ENCODE data around the gene DGKI. TPM values are rescaled to one million over a fixed set of nuclear protein-coding genes. Genes with fewer than 3 reads are reported as not detected.

The DGKI gene
- total and polyA plus RNA-seq, 7 donors = under 0.01 to 0.56 (median 0.44) TPM; not detected in 2

DNA sequence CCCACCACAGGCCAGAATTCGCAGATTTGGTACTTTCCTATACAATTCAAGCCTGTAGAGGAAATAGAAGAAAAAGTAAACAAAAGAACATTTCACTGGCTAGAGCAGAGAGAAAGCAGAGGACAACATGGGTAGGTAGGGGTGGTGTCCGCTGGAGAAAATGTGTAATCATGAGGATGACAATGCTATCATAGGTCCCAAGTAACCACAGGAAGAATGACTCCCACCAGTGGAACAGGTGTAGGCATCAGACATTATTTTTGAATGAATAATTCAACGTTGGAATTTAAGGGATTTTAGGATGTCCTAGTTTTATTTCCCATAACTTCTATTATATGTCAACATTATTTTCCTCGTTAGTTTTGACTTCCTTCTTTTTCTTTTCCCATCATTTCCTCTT lies 248.9 kb downstream of the DGKI start:
- Histone ChIP-seq H3K27ac (no peak overlapping the region), H3K4me1 (no peaks in the 10 kb centered on the region), H3K36me3 (ENCODE audit: insufficient read depth in 1 of 2, low read depth in 1 of 2) (no peaks in the 10 kb centered on the region), H3K27me3 (ENCODE audit: insufficient read depth in 3 of 3, low read length in 2 of 3) (no peaks in the 10 kb centered on the region), H3K9me3 (no peaks in the 10 kb centered on the region), H3K4me3 (no peak overlapping the region)
- 64 to 71% (median 70%) methylated on average over 4 of the region's 4 CpGs for WGBS, 3 donors
- ATAC-seq = no peak
- no peak for DNase-seq
- TF ChIP-seq, protein P1, sequence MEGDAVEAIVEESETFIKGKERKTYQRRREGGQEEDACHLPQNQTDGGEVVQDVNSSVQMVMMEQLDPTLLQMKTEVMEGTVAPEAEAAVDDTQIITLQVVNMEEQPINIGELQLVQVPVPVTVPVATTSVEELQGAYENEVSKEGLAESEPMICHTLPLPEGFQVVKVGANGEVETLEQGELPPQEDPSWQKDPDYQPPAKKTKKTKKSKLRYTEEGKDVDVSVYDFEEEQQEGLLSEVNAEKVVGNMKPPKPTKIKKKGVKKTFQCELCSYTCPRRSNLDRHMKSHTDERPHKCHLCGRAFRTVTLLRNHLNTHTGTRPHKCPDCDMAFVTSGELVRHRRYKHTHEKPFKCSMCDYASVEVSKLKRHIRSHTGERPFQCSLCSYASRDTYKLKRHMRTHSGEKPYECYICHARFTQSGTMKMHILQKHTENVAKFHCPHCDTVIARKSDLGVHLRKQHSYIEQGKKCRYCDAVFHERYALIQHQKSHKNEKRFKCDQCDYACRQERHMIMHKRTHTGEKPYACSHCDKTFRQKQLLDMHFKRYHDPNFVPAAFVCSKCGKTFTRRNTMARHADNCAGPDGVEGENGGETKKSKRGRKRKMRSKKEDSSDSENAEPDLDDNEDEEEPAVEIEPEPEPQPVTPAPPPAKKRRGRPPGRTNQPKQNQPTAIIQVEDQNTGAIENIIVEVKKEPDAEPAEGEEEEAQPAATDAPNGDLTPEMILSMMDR (IDR thresholded peaks at IDR 0.05) = no peak
- intact Hi-C loops (cut with DNase I) = no loop called here

DNA sequence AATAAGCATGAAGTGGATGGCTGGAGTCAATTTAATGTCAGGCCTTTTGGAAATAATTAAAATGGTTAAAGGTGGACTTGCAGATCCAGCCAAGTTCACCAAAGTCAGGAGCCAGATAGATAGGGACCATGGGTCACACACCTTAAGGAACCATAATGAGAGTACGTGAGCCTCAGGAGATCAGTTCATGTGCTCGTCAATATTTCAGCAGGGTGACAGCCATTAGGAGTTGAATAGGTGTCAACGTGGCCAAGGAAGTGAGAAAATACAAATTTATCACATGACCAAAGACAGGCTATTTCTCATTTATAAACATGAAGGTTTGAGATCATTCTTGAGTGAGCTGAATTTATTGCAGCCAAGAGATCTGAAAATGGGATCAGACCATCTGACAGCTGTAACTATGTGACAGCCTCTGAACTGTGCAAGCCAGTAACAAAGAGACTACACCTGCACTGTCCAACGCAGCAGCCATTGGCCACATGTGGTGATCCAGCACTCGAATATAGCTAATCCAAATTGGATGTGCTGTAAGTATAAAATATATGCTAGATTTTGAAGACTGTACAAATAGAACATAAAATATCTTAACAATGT lies 253.6 kb downstream of the DGKI start:
- Histone ChIP-seq H3K4me1 (no peaks in the 10 kb centered on the region), H3K4me3 (no peak overlapping the region), H3K27ac (no peak overlapping the region), H3K36me3 (ENCODE audit: insufficient read depth in 1 of 2, low read depth in 1 of 2) (no peaks in the 10 kb centered on the region), H3K27me3 (ENCODE audit: insufficient read depth in 3 of 3, low read length in 2 of 3) (no peaks in the 10 kb centered on the region), H3K9me3 (no peaks in the 10 kb centered on the region)
- intact Hi-C loops (cut with DNase I) = no loop called here
- WGBS, 3 donors = 63 to 74% (median 72%) methylated on average over 5 of the region's 5 CpGs
- TF ChIP-seq, protein P1 (IDR thresholded peaks at IDR 0.05) = no peak
- ATAC-seq (no peak), DNase-seq (no peak)

DNA sequence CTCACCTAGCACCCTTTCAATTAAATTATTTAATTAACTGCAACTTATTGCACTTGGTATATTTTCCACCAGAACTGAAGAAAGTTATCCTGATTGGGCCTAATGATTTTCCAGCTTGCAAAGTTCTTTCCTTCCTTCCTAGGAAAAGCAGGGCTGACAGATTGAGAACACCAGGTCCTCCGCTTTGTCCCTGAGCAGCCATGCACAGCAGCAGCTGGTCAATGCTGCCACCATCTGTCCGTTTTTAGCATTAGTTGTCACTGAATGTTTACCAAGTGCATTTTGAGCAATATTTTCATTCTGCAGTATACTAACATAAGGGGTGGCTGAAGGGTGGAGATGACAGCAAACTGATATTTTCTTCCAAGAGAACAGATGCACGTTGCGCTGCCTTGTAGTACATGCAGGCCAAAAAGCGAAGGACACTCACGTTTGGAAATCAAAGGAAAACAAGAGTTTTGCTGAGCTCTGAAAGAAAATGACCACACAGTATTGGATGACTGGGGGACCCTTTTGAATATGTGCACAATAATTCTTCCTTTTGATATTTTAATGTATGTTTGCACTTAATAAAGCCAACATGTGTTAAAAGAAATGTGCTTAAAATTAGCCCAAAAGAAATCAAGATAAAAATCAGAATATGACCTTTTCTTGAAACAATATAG lies 254.4 kb downstream of the DGKI start:
- intact Hi-C loops (cut with DNase I) = no loop called here

DNA sequence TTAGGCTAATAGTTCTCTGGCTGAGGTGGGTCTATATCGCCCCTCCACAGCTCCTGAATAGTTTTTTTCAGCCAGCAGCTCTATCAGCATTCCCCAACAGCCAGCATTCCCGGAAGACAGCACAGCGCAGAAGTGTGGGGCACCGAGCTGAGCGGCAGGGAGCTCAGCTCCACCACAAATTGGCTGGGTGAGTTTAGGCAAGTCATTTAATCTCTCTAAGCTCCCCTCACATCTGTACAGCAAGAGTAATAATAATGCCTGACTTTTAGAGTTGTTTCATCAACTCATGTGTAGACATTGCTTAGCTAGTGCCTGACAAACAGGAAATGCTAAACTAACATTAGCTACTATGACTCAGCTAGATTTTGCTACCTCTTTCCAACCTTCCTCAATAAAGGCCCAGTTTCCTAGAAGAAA lies 255.3 kb downstream of the DGKI start:
- intact Hi-C loops (cut with DNase I) = no loop called here
- H3K27ac ChIP-seq = no peak overlapping the region
- 80 to 85% (median 81%) methylated on average over 5 of the region's 5 CpGs for WGBS, 3 donors
- H3K27me3 ChIP-seq (ENCODE audit: insufficient read depth in 3 of 3, low read length in 2 of 3) = no peaks in the 10 kb centered on the region
- DNase-seq = no peak
- no peaks in the 10 kb centered on the region for H3K36me3 ChIP-seq (ENCODE audit: insufficient read depth in 1 of 2, low read depth in 1 of 2)
- H3K4me1 ChIP-seq = no peaks in the 10 kb centered on the region
- no peak overlapping the region for H3K4me3 ChIP-seq
- ATAC-seq = peak in 1 of 4 donors; percentile 7
- TF ChIP-seq, protein P1 (IDR thresholded peaks at IDR 0.05) = no peak
- H3K9me3 ChIP-seq = no peaks in the 10 kb centered on the region

More for the DNA sequence above, 254.4 kb downstream of the DGKI start:
- Histone ChIP-seq H3K4me3 (no peak overlapping the region), H3K9me3 (no peaks in the 10 kb centered on the region), H3K27me3 (ENCODE audit: insufficient read depth in 3 of 3, low read length in 2 of 3) (no peaks in the 10 kb centered on the region), H3K4me1 (no peaks in the 10 kb centered on the region), H3K27ac (no peak overlapping the region), H3K36me3 (ENCODE audit: insufficient read depth in 1 of 2, low read depth in 1 of 2) (no peaks in the 10 kb centered on the region)
- DNase-seq (peak in 1 of 2 donors; percentile 40), ATAC-seq (no peak)
- TF ChIP-seq, protein P1 (IDR thresholded peaks at IDR 0.05) = peak; percentile 45
- WGBS, 3 donors = 22 to 28% (median 24%) methylated on average over 6 of the region's 6 CpGs
